ENCODE results near the gene MED13L. TPM values are rescaled to one million over a fixed set of nuclear protein-coding genes. Genes with fewer than 3 reads are reported as not detected.

MED13L gene
- total and polyA plus RNA-seq, 2 of the 8 experiments (the other 6 are each of a cell fraction or from before 2014, with no cell fraction given): 15.9 to 51.7 TPM

DNA sequence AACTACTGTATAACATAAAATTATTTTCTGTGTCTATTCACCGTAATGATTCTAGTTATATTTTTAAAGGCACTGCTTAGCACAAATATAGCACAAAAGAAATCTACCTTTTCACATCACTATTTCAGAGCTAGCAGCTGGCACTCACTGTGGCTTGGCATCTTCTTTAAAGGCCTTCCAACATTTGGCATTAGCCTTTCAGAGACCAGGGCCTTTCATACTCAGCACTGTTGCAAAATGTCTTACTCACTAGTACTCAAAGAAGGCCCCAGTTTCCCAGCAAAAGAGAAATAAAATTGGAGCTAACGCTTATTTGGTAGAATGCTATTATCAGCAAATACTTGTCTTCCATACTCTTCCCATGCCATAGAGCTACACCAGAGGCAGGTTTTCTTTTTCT, 238.4 kb downstream of the MED13L start (continued):
- TF ChIP-seq, protein P1, sequence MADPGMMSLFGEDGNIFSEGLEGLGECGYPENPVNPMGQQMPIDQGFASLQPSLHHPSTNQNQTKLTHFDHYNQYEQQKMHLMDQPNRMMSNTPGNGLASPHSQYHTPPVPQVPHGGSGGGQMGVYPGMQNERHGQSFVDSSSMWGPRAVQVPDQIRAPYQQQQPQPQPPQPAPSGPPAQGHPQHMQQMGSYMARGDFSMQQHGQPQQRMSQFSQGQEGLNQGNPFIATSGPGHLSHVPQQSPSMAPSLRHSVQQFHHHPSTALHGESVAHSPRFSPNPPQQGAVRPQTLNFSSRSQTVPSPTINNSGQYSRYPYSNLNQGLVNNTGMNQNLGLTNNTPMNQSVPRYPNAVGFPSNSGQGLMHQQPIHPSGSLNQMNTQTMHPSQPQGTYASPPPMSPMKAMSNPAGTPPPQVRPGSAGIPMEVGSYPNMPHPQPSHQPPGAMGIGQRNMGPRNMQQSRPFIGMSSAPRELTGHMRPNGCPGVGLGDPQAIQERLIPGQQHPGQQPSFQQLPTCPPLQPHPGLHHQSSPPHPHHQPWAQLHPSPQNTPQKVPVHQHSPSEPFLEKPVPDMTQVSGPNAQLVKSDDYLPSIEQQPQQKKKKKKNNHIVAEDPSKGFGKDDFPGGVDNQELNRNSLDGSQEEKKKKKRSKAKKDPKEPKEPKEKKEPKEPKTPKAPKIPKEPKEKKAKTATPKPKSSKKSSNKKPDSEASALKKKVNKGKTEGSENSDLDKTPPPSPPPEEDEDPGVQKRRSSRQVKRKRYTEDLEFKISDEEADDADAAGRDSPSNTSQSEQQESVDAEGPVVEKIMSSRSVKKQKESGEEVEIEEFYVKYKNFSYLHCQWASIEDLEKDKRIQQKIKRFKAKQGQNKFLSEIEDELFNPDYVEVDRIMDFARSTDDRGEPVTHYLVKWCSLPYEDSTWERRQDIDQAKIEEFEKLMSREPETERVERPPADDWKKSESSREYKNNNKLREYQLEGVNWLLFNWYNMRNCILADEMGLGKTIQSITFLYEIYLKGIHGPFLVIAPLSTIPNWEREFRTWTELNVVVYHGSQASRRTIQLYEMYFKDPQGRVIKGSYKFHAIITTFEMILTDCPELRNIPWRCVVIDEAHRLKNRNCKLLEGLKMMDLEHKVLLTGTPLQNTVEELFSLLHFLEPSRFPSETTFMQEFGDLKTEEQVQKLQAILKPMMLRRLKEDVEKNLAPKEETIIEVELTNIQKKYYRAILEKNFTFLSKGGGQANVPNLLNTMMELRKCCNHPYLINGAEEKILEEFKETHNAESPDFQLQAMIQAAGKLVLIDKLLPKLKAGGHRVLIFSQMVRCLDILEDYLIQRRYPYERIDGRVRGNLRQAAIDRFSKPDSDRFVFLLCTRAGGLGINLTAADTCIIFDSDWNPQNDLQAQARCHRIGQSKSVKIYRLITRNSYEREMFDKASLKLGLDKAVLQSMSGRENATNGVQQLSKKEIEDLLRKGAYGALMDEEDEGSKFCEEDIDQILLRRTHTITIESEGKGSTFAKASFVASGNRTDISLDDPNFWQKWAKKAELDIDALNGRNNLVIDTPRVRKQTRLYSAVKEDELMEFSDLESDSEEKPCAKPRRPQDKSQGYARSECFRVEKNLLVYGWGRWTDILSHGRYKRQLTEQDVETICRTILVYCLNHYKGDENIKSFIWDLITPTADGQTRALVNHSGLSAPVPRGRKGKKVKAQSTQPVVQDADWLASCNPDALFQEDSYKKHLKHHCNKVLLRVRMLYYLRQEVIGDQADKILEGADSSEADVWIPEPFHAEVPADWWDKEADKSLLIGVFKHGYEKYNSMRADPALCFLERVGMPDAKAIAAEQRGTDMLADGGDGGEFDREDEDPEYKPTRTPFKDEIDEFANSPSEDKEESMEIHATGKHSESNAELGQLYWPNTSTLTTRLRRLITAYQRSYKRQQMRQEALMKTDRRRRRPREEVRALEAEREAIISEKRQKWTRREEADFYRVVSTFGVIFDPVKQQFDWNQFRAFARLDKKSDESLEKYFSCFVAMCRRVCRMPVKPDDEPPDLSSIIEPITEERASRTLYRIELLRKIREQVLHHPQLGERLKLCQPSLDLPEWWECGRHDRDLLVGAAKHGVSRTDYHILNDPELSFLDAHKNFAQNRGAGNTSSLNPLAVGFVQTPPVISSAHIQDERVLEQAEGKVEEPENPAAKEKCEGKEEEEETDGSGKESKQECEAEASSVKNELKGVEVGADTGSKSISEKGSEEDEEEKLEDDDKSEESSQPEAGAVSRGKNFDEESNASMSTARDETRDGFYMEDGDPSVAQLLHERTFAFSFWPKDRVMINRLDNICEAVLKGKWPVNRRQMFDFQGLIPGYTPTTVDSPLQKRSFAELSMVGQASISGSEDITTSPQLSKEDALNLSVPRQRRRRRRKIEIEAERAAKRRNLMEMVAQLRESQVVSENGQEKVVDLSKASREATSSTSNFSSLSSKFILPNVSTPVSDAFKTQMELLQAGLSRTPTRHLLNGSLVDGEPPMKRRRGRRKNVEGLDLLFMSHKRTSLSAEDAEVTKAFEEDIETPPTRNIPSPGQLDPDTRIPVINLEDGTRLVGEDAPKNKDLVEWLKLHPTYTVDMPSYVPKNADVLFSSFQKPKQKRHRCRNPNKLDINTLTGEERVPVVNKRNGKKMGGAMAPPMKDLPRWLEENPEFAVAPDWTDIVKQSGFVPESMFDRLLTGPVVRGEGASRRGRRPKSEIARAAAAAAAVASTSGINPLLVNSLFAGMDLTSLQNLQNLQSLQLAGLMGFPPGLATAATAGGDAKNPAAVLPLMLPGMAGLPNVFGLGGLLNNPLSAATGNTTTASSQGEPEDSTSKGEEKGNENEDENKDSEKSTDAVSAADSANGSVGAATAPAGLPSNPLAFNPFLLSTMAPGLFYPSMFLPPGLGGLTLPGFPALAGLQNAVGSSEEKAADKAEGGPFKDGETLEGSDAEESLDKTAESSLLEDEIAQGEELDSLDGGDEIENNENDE (IDR thresholded peaks at IDR 0.05; ENCODE audit: insufficient replicate concordance, low read length): no peak
- TF ChIP-seq, protein P2, sequence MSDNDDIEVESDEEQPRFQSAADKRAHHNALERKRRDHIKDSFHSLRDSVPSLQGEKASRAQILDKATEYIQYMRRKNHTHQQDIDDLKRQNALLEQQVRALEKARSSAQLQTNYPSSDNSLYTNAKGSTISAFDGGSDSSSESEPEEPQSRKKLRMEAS (IDR thresholded peaks at IDR 0.05): no peak
- TF ChIP-seq POLR2AphosphoS5 (IDR thresholded peaks at IDR 0.05; ENCODE audit: low read depth, low read length) (no peak), CHD2 (IDR thresholded peaks at IDR 0.05; ENCODE audit: low read length) (no peak), YY1 (IDR thresholded peaks at IDR 0.05; ENCODE audit: low read depth, low read length) (no peak), CEBPB (IDR thresholded peaks at IDR 0.05; ENCODE audit: low read depth, low read length) (no peak), SIX5 (IDR thresholded peaks at IDR 0.05; ENCODE audit: low read depth, low read length) (no peak), RAD21 (IDR thresholded peaks at IDR 0.05 in 1 of 2, conservative IDR thresholded peaks at IDR 0.05 in 1 of 2; ENCODE audit: low read depth in 2 of 2, low read length in 2 of 2) (no peak)
